SK-N-MC (cell line): Measurements from ENCODE around the gene ASB3.

Experiments used
- EZH2 ChIP-seq: fragments of 200-600 bp; sonication (generic); IDR thresholded peaks from one replicate; pipeline ENCODE4 v1.6.1; 2017; ENCODE audit warnings: antibody characterized with exemption
- FOXP2 ChIP-seq: optimal IDR thresholded peaks from 2 replicates; pipeline ENCODE3; 2011; ENCODE audit warnings: mild to moderate bottlenecking, moderate library complexity; ENCODE audit not compliant: insufficient read depth; ENCODE audit errors: extremely low read length, control extremely low read depth
- POLR2AphosphoS5 ChIP-seq: IDR thresholded peaks from 2 replicates; pipeline ENCODE4 v1.6.1; 2012; ENCODE audit warnings: mild to moderate bottlenecking, low read depth, low read length, borderline replicate concordance

- TF ChIP-seq FOXP2 (no peak), EZH2 (no peak), POLR2AphosphoS5 (no peak)
Measured at GRCh38 chr2:53778536-53779162, 8.1 kb downstream of the ASB3 start.
